Epithelial cell of prostate (primary cell): ENCODE measurements around the gene UGT1A10.
A peak's percentile ranks its signal among the peaks of the same experiment; 100 is the strongest.
"Not testable (repeated sequence)": the region's sequence is repeated elsewhere in the genome, so short reads cannot be mapped to it uniquely, and the experiment has no call there.

Experiments used
- DNase-seq: peaks from one replicate; pipeline ENCODE4 v3.0.0-alpha.2; 2011; ENCODE audit warnings: low read depth, low spot score
- H3K27ac ChIP-seq: fragments of 450-650 bp; 2 replicates; pipeline ENCODE4 v1.5.1; 2017; ENCODE audit warnings: mild to moderate bottlenecking

The UGT1A10 gene

GRCh38 chr2:233728723-233729301 is 92.6 kb downstream of the UGT1A10 start, which contains the start of gene UGT1A3:
Gene UGT1A3 (plus strand): TSS chr2:233729042. CDS start chr2:233729127, 85 bp downstream.
- no peak within 1 kb of the TSS for H3K27ac ChIP-seq

GRCh38 chr2:233736868-233737653 is 100.8 kb downstream of the UGT1A10 start:
- not testable (repeated sequence) for H3K27ac ChIP-seq, DNase-seq

More at GRCh38 chr2:233728723-233729301, 92.6 kb downstream of the UGT1A10 start, which contains the start of gene UGT1A3:
- DNase-seq: no peak

- DNase-seq: no peak
- no peak overlapping the region for H3K27ac ChIP-seq
Measured at GRCh38 chr2:233740870-233741269, 104.6 kb downstream of the UGT1A10 start.

GRCh38 chr2:233743464-233744259 is 107.4 kb downstream of the UGT1A10 start:
- H3K27ac ChIP-seq: no peak overlapping the region
- no peak for DNase-seq

- no peak for DNase-seq
- no peak overlapping the region for H3K27ac ChIP-seq
Measured at GRCh38 chr2:233745073-233745755, 109.0 kb downstream of the UGT1A10 start.

- H3K27ac ChIP-seq, DNase-seq: not testable (repeated sequence)
Measured at GRCh38 chr2:233745838-233746237, 109.6 kb downstream of the UGT1A10 start.

GRCh38 chr2:233746475-233747282 is 110.4 kb downstream of the UGT1A10 start:
- no peak for DNase-seq
- H3K27ac ChIP-seq: no peak overlapping the region

- no peak for DNase-seq
Measured at GRCh38 chr2:233747283-233747544, 111.0 kb downstream of the UGT1A10 start.

GRCh38 chr2:233750689-233751088 is 114.4 kb downstream of the UGT1A10 start:
- not testable (repeated sequence) for H3K27ac ChIP-seq, DNase-seq

More at GRCh38 chr2:233747283-233747544, 111.0 kb downstream of the UGT1A10 start:
- H3K27ac ChIP-seq: no peak overlapping the region

- not testable (repeated sequence) for DNase-seq, H3K27ac ChIP-seq
Measured at GRCh38 chr2:233751212-233752009, 115.2 kb downstream of the UGT1A10 start.

- no peak for DNase-seq
Measured at GRCh38 chr2:233754872-233755611, 118.8 kb downstream of the UGT1A10 start.

GRCh38 chr2:233756429-233757081 is 120.3 kb downstream of the UGT1A10 start:
- no peak for DNase-seq
- no peak overlapping the region for H3K27ac ChIP-seq

More at GRCh38 chr2:233754872-233755611, 118.8 kb downstream of the UGT1A10 start:
- no peak overlapping the region for H3K27ac ChIP-seq

- no peak for DNase-seq
Measured at GRCh38 chr2:233758141-233758540, 121.9 kb downstream of the UGT1A10 start.

GRCh38 chr2:233758849-233759248 is 122.6 kb downstream of the UGT1A10 start:
- H3K27ac ChIP-seq: no peak overlapping the region

More at GRCh38 chr2:233758141-233758540, 121.9 kb downstream of the UGT1A10 start:
- no peak overlapping the region for H3K27ac ChIP-seq

GRCh38 chr2:233760043-233760442 is 123.8 kb downstream of the UGT1A10 start, which contains the start of gene UGT1A1:
Gene UGT1A1 (plus strand): TSS chr2:233760270. CDS start chr2:233760288, 18 bp downstream.
- H3K27ac ChIP-seq: no peak within 1 kb of the TSS

More at GRCh38 chr2:233758849-233759248, 122.6 kb downstream of the UGT1A10 start:
- no peak for DNase-seq

GRCh38 chr2:233761040-233761769 is 125.0 kb downstream of the UGT1A10 start:
- H3K27ac ChIP-seq: no peak overlapping the region
- peak; percentile 24 for DNase-seq

More at GRCh38 chr2:233760043-233760442, 123.8 kb downstream of the UGT1A10 start, which contains the start of gene UGT1A1:
- no peak for DNase-seq
